HG02981 (cell line): ENCODE results near the gene FIBP.
"Not testable (repeated sequence)": the region's sequence is repeated elsewhere in the genome, so short reads cannot be mapped to it uniquely, and the experiment has no call there.

Experiments used
- ATAC-seq: cut with Tn5 transposase; IDR thresholded peaks from one replicate; pipeline ENCODE4 v1.9.1; 2021; ENCODE audit warnings: mild to moderate bottlenecking, moderate library complexity; ENCODE audit not compliant: unreplicated experiment

The FIBP gene

DNA sequence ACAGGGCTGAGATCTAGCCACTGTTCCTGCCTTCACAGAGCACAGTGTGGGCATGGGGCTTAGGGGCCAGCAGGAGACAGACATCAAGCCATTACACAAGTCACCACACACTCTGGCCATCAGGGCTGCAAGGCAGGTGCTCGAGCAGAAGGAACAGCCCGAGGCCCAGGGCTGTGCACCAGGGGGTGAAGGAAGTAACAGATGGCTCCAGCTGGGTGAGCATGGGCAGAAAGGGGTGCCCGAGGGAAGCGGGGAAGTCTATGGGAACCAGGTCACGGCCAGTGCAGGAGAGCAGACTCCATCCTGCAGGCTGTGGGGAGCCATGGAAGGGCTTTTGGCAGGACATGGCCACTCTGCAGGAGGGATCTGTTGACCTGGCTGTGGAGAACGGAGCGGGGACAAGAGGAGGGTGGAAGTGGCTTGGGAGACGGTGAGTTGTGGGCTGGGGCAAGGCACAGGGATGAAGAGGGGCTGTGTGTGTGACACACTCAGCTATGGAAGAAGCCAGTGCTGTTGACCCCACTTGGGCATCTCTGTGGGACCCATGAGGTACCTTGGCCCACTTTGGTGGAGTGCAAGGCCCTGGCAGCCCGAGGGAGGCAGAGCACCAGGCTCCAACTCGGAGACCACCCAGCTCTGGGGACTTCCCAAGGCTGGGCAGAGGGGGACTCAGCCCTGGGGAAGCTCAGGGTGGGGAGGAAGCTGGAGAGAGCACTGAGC lies 27.0 kb upstream of the FIBP start:
- ATAC-seq: no peak

DNA sequence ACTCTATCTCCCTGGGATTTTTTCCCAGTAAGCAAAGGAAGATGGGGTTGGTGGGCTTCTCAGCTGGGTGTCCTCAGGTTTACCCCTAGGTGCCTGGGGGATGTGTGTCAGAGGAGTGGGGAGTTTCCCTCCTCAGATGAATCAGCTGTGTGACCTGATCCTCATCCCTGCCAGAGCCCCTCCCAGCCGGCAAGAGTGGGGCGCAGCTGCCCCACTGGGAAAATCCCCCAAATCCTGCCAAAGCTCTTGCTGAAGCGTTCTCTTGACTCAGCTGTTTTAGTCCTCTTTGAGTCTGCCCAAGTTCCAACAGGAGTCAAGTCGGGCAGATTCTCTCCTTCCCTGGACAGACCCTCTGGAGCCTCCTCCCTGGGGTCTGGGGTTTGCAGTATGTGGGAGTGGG lies 24.6 kb upstream of the FIBP start:
- no peak for ATAC-seq

DNA sequence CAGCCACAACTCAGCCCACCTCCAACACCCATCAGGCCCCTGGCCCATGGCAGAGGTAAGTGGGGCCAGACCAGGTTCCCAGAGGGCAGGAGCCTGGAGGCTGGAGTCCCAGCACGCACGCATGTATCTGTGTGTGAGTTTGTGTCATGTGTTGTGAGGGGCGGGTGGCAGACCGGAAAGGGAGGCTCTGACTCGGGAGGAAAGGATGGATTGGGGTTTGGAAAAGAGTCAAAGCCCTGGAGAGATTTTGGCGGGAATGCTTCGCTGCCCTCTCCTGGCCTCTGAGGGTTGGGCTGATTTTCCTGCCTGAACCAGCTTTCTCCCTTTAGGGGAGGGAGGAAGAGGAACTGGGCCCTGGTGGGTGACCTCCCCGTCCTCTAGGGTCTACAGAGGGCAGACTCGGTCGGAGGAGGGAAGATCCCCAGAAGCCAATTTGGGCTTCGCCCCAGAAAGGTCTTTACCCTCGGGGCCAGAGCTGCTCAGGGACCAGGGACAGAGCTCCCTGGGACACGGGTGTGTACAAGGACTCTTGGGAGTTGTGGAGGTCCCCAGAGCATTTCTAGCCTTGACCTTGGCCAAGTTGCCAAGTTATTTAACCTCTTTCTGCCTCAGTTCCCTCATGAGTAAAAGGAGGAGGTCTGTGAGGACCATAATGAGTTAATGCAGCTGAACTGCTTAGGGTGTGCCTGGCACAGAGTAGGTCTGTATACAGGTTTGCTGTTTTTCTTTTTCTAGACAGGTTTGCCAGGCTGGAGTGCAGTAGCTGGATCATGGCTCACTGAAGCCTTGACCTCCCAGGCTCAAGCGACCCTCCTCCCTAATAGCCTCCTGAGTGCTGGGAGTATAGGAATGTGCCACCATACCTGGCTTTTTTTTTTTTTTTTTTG lies 23.7 kb upstream of the FIBP start:
- no peak for ATAC-seq

DNA sequence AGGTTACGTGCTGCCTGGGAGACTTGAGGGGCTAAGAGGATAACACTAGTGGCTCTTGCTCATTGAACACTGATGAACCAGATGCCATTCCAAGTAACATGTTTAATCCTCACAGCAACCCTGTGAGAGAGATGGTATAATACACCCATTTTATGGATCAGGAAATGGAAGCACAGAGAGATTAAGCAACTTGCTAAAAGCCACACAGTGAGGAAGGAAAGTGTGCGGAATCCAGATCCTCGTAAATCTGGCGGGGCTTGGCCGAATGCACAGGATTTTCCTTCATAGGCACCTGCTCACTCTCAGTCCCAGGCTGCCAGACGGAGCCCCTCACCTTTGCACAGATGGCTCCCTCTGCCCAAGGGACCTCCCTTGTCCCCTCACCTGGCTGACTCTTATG lies 19.6 kb upstream of the FIBP start:
- no peak for ATAC-seq

DNA sequence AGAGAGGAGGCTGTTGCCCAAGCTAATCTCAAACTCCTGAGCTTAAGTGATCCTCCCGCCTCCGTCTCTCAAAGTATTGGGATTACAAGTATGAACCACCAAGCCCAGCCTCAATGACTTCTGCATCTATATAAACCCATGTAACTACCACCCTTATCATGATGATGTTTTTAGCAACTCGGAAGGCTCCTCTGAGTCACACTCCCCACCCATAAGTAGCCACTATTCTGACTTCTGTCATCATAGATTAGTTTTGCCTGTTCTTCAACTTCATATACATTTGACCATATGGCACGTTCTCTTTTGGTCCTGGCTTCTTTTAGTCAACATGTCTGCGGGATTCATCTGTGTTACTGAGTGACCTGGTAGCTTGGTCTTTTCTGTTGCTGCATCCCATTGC lies 18.3 kb upstream of the FIBP start:
- no peak for ATAC-seq

DNA sequence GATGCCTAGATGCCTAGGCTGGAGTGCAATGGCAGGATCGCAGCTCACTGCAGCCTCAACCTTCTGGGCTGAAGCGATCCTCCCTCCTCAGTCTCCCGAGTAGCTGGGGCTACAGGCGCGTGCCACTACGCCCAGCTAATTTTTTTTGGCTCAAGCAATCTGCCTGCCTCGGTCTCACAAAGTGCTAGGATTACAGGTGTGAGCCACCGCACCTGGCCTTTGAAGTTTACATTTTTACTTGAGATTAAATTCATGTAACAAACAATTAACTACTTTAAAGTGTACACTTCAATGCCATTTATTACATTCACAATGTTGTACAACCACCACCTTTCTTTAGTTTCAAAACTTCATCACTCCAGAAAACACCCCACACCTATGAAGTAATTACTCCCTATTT lies 15.4 kb upstream of the FIBP start:
- ATAC-seq: no peak

DNA sequence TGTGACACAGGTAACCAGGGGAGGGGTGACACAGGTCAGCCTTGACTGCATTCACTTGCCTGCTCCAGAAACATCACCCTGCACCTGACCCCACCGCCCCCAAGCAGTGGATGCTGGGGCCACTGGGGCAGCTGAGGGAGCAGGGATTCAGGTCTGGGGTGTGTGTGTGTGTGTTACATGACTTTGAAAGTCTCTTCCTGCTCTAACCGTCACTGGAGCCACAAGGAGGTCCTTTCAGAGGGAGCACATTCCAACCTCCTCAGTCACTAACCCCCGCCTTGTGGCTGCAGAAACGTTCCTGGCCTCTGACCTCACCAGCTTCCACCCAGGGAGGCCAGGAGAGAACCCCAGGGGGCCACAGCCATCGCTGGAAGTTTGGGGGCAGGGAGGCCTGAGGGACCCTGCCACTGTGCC lies 14.8 kb upstream of the FIBP start:
- ATAC-seq: no peak

DNA sequence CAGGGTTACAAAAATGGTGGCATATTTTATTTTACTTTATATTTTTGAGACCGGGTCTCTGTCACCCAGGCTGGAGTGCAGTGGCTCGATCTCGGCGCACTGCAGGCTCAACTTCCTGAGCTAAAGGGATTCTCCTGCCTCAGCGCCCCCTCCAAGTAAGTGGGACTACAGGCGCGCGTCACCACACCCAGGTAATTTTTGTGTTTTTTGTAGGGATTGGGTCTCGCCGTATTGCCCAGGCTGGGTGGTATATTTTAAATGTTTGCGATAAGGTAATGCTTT lies 12.6 kb upstream of the FIBP start:
- no peak for ATAC-seq

DNA sequence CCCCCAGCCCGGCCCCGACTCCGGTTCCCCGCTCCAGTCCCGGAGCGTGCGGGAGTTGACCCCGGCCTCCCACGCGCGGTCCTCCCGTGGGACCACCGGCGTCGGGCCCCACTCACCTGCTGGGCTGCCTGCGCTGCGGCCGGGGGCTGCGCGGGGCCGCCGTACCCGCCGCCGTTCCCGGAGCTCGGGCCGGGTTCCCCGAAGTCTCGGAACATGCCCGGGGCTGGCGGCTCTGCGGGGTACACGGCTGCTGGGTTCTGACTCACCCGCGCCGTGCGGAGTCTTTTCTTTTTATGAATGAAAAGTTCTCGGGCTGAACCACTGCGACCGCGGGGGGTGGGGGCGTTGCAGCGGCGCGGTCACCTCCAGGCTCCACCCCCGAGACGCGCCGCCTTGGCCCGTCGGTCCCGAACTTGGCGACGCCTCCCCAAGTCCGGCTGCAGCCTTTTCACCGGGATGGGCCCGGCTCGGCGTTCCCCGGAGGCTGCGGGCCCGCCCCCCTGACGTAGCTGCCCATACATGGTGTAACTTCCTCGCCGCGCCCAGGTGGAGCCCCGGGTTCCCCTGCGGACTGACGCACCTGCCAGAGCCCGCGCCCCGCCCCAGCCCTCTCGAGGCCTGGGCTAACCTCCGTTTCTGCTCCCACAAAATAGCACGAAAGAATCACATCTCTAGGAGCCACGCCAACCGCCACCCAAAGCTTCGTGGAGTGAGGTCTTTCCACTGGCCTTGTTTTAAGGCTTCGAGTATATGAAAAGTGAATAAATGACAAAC lies 12.0 kb upstream of the FIBP start, which contains the start of gene FOSL1:
Gene FOSL1 (minus strand): TSS at position 264 of the 774 bp plus-strand sequence. CDS start 49 bp downstream, at position 215.
- peak; percentile 74 for ATAC-seq

DNA sequence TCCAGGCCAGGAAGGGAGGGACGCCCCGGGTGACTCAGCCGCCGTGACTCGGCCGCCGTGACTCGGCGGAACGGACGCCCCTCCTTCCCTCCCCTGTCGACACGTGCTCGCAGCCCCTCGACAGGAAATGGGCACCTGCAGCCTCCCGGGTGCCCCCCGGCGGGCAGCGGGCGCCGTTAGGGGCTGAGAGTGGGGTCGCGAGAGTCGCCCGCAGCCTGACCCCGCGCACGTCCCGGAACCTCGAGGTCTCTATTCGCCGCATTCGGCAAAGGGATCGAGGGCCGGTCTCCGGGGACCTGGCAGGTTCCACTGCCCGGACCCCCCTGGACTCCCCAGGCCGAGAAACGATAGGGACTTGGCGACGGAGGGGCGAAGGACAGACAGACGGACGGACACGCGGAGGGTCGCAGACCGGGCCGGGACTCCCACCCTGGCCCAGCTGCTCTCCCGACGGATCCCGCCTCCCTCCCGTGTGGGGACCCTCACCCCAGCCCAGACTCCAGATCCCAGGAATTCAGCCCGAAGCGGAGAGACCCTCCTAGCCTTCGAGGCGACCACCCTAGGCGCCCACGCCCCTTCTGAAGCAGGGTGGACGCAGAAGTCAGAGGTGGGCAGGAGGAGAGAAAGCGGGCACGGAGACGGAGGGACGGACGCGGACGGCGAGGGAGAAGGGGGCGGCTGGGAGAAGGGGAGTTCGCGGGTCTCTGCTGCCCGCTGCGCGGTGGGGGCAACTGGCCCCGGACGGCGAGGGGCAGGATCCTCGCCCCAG lies 11.3 kb upstream of the FIBP start:
- no peak for ATAC-seq

DNA sequence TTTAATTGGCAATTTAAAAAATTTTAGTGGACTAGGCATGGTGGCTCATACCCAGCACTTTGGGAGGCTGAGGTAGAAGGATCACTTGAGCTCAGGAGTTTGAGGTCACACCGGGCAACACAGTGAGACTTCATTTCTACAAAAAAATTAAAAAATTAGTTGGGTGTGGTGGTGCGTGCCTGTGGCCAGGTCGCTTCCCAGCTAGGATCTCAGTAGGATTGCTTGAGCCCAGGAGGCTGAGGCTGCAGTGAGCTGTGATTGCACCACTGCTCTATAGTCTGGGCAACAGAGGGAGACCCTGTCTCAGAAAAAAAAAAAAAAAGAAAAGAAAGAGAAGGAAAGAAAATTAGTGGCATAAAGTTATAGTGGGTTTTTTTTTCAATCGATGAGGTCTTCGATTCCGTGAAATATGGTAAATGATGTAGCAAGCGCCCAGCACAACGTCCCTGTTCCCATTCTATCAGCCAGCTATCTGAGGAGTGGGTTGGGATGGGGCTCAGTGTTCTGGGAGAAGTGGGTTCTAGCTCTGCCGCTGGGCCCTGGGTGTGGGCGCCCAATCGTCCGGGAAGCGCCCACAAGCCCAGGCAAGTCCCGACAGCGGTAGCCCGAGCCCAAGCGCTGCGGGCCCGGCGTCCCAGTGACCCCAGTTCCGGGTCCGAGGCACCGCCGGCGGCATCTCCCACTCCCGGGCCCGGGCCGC lies 10.5 kb upstream of the FIBP start:
- no peak for ATAC-seq

DNA sequence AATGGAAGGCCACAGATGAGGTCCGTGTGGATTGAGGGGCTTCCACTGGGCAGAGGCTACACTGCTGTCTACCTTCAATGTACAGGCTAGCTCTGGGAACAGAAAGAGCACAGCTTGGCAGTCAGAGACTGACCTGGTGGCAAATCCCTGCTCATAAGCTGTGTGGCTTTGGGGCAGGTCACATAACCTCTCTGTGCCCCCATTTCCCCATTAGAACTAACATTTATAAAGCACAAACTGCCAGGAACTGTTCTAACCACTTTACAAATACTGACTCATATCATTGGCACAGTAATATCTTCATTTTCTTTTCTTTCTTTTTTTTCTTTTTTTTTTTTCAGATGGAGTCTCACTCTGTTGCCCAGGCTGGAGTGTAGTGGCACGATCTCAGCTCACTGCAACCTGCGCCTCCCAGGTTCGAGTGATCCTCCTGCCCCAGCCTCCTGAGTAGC lies 8.8 kb upstream of the FIBP start:
- no peak for ATAC-seq

DNA sequence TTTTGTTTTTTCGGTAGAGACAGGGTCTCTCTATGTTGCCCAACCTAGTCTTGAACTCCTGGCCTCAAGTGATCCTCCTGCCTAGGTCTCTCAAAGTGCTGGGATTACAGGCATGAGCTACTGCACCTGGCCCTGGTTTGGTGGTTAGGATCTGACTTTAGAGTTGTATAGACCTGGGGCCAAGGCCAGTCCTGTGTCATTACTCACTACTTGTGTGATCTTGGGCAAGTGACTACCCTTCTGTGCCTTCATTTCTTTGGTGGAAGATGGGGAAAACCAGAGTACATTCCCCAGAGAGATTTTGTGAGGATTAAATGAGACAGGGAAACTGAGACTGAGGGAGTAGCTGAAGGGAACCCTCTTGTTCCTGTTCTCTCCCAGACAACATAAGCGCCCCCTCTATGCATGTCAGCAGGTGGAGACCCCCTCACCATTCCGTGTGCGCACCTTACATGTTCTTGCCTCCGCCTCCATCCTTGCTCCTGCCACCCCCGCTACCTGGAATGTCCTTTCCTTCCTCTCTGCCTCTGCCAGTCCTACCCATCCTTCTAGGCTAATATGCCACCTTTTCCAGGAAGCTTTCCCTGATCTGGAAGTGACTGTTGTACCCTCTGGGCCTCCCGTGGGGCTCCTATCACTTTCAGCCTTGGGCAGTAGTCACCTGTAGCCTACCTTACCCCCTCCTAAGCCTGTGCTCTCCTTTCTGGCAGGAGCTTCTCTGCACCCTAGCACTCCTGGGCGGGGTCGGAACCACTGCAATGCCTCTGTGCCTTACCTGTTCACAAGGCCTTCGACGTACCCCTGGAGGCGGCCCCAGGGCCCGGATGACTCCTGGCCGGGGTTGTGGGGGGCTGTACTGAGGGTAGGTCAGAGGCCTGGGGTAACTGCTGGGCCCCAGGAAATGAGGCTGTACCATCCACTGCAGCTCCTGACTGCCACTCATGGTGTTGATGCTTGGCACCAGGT lies 8.0 kb upstream of the FIBP start:
- ATAC-seq: no peak

DNA sequence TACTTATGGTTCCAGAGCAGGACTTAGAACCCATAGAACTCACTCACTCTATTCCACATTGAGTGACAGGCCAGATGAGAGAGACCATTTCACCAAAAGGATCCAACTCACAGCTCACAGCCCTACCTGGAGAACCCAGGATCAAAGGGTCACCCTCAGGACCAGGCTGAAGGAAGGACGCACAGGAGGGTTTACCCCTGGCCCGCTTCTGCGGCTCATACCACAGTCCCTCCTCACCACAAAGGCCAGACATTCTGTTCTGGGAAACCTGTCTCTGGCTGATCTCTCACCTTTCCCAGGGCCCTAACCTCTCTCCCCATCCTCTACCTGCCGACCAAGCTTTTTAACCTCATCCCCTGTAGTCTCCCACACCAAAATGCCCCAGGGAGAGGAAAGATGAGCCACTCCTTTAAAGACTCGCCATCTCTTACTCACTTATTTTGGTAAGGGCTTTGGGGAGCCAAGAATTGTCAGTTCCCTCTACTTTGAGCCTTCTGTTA lies 7.3 kb upstream of the FIBP start:
- ATAC-seq: no peak

DNA sequence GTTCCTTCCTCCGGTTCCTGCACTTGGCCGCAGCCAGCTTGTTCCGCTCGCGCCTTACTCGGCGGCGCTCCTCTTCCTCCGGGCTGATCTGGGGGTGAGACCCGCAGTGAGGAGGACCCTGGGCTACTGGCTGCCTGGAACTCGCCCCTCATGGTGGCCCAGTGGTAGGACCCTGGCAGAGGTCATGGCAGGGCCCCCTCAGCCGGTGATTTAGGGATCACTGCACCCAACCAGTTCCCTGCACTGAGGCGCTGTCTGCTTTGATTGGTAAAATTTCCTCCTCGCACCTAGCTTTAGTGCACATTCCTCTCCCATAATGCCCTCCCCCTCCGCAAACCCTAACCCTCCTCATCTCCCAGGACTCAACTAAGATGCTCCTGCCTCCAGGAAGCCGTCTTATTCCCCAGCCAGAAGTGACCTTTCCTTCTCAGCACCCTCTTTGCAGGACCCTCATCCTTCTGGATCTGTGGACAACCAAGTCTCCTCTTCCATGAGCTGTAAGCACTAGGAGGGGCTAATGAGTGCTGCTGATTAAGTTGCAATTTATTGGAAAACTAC lies 5.8 kb upstream of the FIBP start:
- ATAC-seq: no peak

DNA sequence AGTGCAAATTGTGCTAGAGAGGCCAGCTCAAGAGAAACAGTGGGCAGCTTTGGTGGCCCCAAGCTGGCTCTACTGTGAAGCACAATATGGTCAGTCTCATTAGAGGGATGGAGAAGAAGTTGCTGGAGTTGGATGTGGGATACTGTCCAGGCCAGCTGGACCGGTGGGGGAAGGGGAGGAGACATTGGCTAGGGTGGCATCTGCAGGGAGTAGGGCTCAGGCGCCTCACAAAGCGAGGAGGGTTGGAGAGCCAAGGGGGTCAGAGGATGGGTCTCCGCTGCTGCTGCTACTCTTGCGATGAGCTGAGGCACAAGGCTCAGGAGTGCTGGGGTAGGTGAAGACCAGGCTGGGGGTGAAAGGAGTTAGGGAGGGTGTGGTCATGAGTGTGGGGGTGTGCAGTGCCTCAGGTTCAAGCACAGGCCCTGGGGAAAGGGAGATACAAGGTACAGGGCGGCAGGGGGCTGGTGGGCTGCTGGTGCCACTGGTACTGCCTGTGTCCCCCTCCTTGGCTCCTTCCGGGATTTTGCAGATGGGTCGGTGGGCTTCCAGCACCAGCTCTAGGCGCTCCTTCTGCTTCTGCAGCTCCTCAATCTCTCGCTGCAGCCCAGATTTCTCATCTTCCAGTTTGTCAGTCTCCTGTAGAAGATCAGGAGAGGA lies 4.5 kb upstream of the FIBP start:
- ATAC-seq: no peak

DNA sequence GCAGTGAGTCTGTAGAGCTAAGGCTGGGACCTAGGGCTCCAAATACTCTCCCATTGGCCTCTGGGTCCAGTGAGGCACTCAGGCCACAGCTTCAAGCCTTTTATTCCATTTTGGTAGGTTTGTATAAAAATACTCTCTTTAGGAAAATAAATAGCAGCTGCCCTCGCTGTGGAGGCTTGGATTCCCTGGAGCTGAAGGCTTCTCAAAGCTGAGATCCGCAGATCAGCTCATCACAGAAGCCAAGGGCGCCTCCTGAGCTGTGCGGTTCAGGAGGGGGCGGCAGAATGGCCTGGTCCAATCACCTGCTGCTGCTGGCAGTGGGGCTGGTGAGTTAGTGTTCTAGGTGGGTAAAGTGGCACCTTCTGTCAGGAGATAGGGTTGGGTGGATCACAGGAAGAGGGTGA lies 3.9 kb upstream of the FIBP start:
- not testable (repeated sequence) for ATAC-seq
